Rectal smooth muscle tissue (tissue), 1 donor: ENCODE data around the gene PCARE.
"Not testable (repeated sequence)": the region's sequence is repeated elsewhere in the genome, so short reads cannot be mapped to it uniquely, and the experiment has no call there.

Source experiments
- H3K27ac ChIP-seq: one replicate; pipeline ENCODE4 v1.7.0; 2013; ENCODE audit warnings: low read depth, low read length, inconsistent platforms
- H3K27me3 ChIP-seq: one replicate; pipeline ENCODE4 v1.7.0; 2013; ENCODE audit warnings: low read length; ENCODE audit not compliant: control insufficient read depth, insufficient read depth
- H3K36me3 ChIP-seq: one replicate; pipeline ENCODE4 v1.7.0; 2013; ENCODE audit warnings: low read length; ENCODE audit not compliant: control insufficient read depth, insufficient read depth
- H3K4me1 ChIP-seq: one replicate; pipeline ENCODE4 v1.7.0; 2013; ENCODE audit warnings: low read length; ENCODE audit not compliant: control insufficient read depth, insufficient read depth
- H3K4me3 ChIP-seq: one replicate; pipeline ENCODE4 v1.7.0; 2013; ENCODE audit warnings: low read length
- H3K9ac ChIP-seq: one replicate; pipeline ENCODE4 v1.7.0; 2013; ENCODE audit warnings: low read length

PCARE gene

GRCh38 chr2:29110916-29111535 lies 36.7 kb upstream of the PCARE start:
- H3K27ac ChIP-seq: no peak overlapping the region
- H3K4me3 ChIP-seq: no peak overlapping the region
- no peaks in the 10 kb centered on the region for H3K27me3 ChIP-seq
- H3K36me3 ChIP-seq: no peaks in the 10 kb centered on the region
- H3K4me1 ChIP-seq: no peaks in the 10 kb centered on the region
- H3K9ac ChIP-seq: no peak overlapping the region

DNA sequence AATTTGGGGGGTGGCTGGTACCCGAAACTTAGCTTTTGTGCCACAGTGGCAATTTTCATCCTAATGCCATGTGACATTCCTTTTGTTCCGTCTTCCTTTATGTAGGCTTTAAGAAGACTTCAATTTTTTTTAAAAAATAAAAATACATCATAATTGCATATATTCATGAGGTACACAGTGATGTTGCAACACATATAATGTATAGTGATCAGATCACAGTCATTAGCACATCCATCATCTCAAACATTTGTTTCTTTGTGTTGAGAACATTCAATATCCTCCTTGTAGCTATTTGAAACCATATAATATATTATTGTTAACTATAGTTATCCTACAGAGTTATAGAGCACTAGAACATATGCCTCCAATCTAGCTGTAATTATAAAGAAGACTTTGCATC lies 34.9 kb upstream of the PCARE start:
- Histone ChIP-seq H3K27me3 (no peaks in the 10 kb centered on the region), H3K4me3 (no peak overlapping the region), H3K36me3 (no peaks in the 10 kb centered on the region), H3K9ac (no peak overlapping the region), H3K27ac (no peak overlapping the region), H3K4me1 (no peaks in the 10 kb centered on the region)

GRCh38 chr2:29108225-29108624 lies 33.9 kb upstream of the PCARE start:
- Histone ChIP-seq H3K9ac (no peak overlapping the region), H3K27ac (no peak overlapping the region), H3K4me3 (no peak overlapping the region), H3K36me3 (no peaks in the 10 kb centered on the region), H3K27me3 (no peaks in the 10 kb centered on the region), H3K4me1 (no peaks in the 10 kb centered on the region)

DNA sequence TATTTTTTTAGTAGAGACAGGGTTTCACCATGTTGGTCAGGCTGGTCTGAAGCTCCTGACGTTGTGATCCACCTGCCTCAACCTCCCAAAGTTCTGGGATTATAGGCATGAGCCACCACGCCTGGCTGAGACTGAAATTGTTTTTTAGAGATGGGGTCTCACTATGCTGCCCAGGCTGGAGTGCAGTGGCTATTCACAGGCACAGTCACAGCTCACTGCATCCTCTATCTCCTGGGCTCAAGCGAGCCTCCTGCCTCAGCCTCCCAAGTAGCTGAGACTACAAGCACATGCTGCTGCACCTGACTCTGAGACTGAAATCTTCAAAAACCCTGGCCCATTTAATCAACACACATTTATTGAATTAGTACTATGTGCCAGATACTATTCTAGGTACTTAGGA lies 33.2 kb upstream of the PCARE start:
- not testable (repeated sequence) for H3K36me3 ChIP-seq, H3K27ac ChIP-seq, H3K9ac ChIP-seq, H3K27me3 ChIP-seq, H3K4me1 ChIP-seq, H3K4me3 ChIP-seq

GRCh38 chr2:29106980-29107388 lies 32.7 kb upstream of the PCARE start:
- no peaks in the 10 kb centered on the region for H3K4me1 ChIP-seq
- no peaks in the 10 kb centered on the region for H3K36me3 ChIP-seq
- no peak overlapping the region for H3K9ac ChIP-seq
- H3K4me3 ChIP-seq: no peak overlapping the region
- no peaks in the 10 kb centered on the region for H3K27me3 ChIP-seq
- H3K27ac ChIP-seq: no peak overlapping the region

DNA sequence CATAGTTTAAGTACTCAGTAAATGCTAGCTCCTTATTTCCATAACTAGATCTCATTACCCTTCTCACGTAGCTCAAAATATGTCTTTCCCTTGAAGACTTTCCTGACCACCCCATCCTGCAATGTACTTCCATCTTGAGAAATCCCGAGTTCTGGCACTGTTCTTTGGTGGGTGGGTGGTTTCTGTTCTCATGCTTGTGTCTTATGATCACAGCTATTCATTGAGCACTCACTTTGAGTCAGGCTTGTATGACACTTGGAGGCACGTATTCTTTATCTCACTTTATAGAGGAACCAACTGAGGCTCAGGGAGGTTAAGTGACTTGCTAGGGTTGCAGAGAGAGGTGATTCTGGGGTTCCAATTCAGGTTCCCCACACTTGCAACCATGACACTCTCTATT lies 31.9 kb upstream of the PCARE start:
- no peaks in the 10 kb centered on the region for H3K4me1 ChIP-seq
- no peak overlapping the region for H3K27ac ChIP-seq
- H3K36me3 ChIP-seq: no peaks in the 10 kb centered on the region
- H3K9ac ChIP-seq: no peak overlapping the region
- no peak overlapping the region for H3K4me3 ChIP-seq
- H3K27me3 ChIP-seq: no peaks in the 10 kb centered on the region

- Histone ChIP-seq H3K36me3 (no peaks in the 10 kb centered on the region), H3K9ac (no peak overlapping the region), H3K27me3 (no peaks in the 10 kb centered on the region), H3K4me1 (no peaks in the 10 kb centered on the region), H3K27ac (no peak overlapping the region), H3K4me3 (no peak overlapping the region)
Measured at GRCh38 chr2:29105375-29105774, 31.1 kb upstream of the PCARE start.

GRCh38 chr2:29104688-29105087 lies 30.4 kb upstream of the PCARE start:
- Histone ChIP-seq H3K27me3 (no peaks in the 10 kb centered on the region), H3K4me3 (no peak overlapping the region), H3K36me3 (no peaks in the 10 kb centered on the region), H3K9ac (no peak overlapping the region), H3K4me1 (no peaks in the 10 kb centered on the region), H3K27ac (no peak overlapping the region)

- no peak overlapping the region for H3K9ac ChIP-seq
- no peak overlapping the region for H3K27ac ChIP-seq
- no peaks in the 10 kb centered on the region for H3K27me3 ChIP-seq
- no peaks in the 10 kb centered on the region for H3K36me3 ChIP-seq
- no peak overlapping the region for H3K4me3 ChIP-seq
- H3K4me1 ChIP-seq: no peaks in the 10 kb centered on the region
Measured at GRCh38 chr2:29100564-29100963, 26.2 kb upstream of the PCARE start.

- Histone ChIP-seq H3K4me1 (no peaks in the 10 kb centered on the region), H3K27me3 (no peaks in the 10 kb centered on the region), H3K36me3 (no peaks in the 10 kb centered on the region), H3K9ac (no peak overlapping the region), H3K27ac (no peak overlapping the region), H3K4me3 (no peak overlapping the region)
Measured at GRCh38 chr2:29097569-29097968, 23.2 kb upstream of the PCARE start.

GRCh38 chr2:29096969-29097368 lies 22.6 kb upstream of the PCARE start:
- Histone ChIP-seq H3K36me3 (no peaks in the 10 kb centered on the region), H3K27me3 (no peaks in the 10 kb centered on the region), H3K9ac (no peak overlapping the region), H3K27ac (no peak overlapping the region), H3K4me3 (no peak overlapping the region), H3K4me1 (no peaks in the 10 kb centered on the region)

DNA sequence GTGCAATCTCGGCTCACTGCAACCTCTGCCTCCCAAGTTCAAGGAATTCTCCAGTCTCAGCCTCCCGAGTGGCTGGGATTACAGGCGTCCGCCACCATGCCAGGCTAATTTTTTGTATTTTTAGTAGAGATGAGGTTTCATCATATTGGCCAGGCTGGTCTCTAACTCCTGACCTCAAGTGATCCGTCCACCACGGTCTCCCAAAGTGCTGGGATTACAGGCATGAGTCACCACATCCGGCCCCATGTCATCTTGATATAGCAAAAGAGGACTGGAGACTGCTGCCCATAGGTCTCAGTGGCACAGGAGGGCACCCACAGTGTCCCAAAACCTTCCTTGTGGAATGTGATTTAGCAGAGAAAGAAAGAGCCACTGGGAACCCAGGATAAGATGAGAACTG lies 16.0 kb upstream of the PCARE start:
- H3K9ac ChIP-seq, H3K27me3 ChIP-seq, H3K4me1 ChIP-seq, H3K27ac ChIP-seq, H3K4me3 ChIP-seq, H3K36me3 ChIP-seq: not testable (repeated sequence)

- Histone ChIP-seq H3K9ac (no peak overlapping the region), H3K4me1 (no peaks in the 10 kb centered on the region), H3K27ac (no peak overlapping the region), H3K4me3 (no peak overlapping the region), H3K27me3 (no peaks in the 10 kb centered on the region), H3K36me3 (no peaks in the 10 kb centered on the region)
Measured at GRCh38 chr2:29084554-29084953, 10.2 kb upstream of the PCARE start.
